Measurements from ENCODE around the gene IRAK2. TPM values are rescaled to one million over a fixed set of nuclear protein-coding genes. Genes with fewer than 3 reads are reported as not detected.
"Not testable (repeated sequence)": the region's sequence is repeated elsewhere in the genome, so short reads cannot be mapped to it uniquely, and the experiment has no call there.

Gene IRAK2
- total RNA-seq, 2 donors from 2014 or later = 1.1 to 2.8 TPM

GRCh38 chr3:10155123-10155472 is 9.6 kb upstream of the IRAK2 start:
- Histone ChIP-seq H3K36me3 (peaks cover 31% of the 10 kb centered on the region), H3K9me3 (no peaks in the 10 kb centered on the region), H3K27me3 (no peaks in the 10 kb centered on the region), H3K4me1 (no peaks in the 10 kb centered on the region), H3K4me3 (no peak overlapping the region), H3K27ac (no peak overlapping the region)
- DNase-seq (ENCODE audit: low spot score) = no peak
- no peak for TF ChIP-seq CTCF (IDR thresholded peaks at IDR 0.05)

- no peak for TF ChIP-seq CTCF (IDR thresholded peaks at IDR 0.05)
- Histone ChIP-seq H3K36me3 (peaks cover 26% of the 10 kb centered on the region), H3K27ac (no peak overlapping the region), H3K4me3 (no peak overlapping the region), H3K4me1 (no peaks in the 10 kb centered on the region), H3K9me3 (no peaks in the 10 kb centered on the region), H3K27me3 (no peaks in the 10 kb centered on the region)
- no peak for DNase-seq (ENCODE audit: low spot score)
Measured at GRCh38 chr3:10155658-10156057, 9.1 kb upstream of the IRAK2 start.

- H3K27me3 ChIP-seq = no peaks in the 10 kb centered on the region
- TF ChIP-seq CTCF (IDR thresholded peaks at IDR 0.05) = no peak
- no peak overlapping the region for H3K27ac ChIP-seq
- DNase-seq (ENCODE audit: low spot score) = no peak
- H3K36me3 ChIP-seq = peaks cover 13% of the 10 kb centered on the region
- H3K9me3 ChIP-seq = no peaks in the 10 kb centered on the region
- no peak overlapping the region for H3K4me3 ChIP-seq
- no peaks in the 10 kb centered on the region for H3K4me1 ChIP-seq
Measured at GRCh38 chr3:10157031-10157430, 7.7 kb upstream of the IRAK2 start.

- not testable (repeated sequence) for DNase-seq (ENCODE audit: low spot score); H3K27me3 ChIP-seq; H3K27ac ChIP-seq; H3K9me3 ChIP-seq; H3K4me3 ChIP-seq; H3K4me1 ChIP-seq; H3K36me3 ChIP-seq
Measured at GRCh38 chr3:10158555-10158954, 6.2 kb upstream of the IRAK2 start.

GRCh38 chr3:10160346-10160745 is 4.4 kb upstream of the IRAK2 start:
- no peaks in the 10 kb centered on the region for H3K36me3 ChIP-seq
- DNase-seq (ENCODE audit: low spot score) = no peak
- H3K9me3 ChIP-seq = no peaks in the 10 kb centered on the region
- no peak overlapping the region for H3K27ac ChIP-seq
- H3K27me3 ChIP-seq = no peaks in the 10 kb centered on the region
- H3K4me3 ChIP-seq = no peak overlapping the region
- H3K4me1 ChIP-seq = peaks cover 0 to 4% of the 10 kb centered on the region in 2 donors
- TF ChIP-seq CTCF (IDR thresholded peaks at IDR 0.05) = no peak

GRCh38 chr3:10160925-10161324 is 3.8 kb upstream of the IRAK2 start:
- H3K4me3 ChIP-seq = no peak overlapping the region

More at GRCh38 chr3:10160925-10161324, 3.8 kb upstream of the IRAK2 start:
- H3K27me3 ChIP-seq = no peaks in the 10 kb centered on the region
- H3K9me3 ChIP-seq = no peaks in the 10 kb centered on the region
- H3K27ac ChIP-seq = no peak overlapping the region
- no peaks in the 10 kb centered on the region for H3K36me3 ChIP-seq
- H3K4me1 ChIP-seq = peaks cover 0 to 4% of the 10 kb centered on the region in 2 donors
- no peak for TF ChIP-seq CTCF (IDR thresholded peaks at IDR 0.05)
- no peak for DNase-seq (ENCODE audit: low spot score)
